GM19467 (cell line): ENCODE measurements around the gene ABR.
"Not testable (repeated sequence)": the region's sequence is repeated elsewhere in the genome, so short reads cannot be mapped to it uniquely, and the experiment has no call there.

Source experiments
- ATAC-seq: cut with Tn5 transposase; IDR thresholded peaks from one replicate; pipeline ENCODE4 v1.9.1; 2021; ENCODE audit warnings: mild to moderate bottlenecking, moderate library complexity; ENCODE audit not compliant: unreplicated experiment

ABR gene

GRCh38 chr17:1097972-1098744, 81.6 kb downstream of the ABR start:
- not testable (repeated sequence) for ATAC-seq

DNA sequence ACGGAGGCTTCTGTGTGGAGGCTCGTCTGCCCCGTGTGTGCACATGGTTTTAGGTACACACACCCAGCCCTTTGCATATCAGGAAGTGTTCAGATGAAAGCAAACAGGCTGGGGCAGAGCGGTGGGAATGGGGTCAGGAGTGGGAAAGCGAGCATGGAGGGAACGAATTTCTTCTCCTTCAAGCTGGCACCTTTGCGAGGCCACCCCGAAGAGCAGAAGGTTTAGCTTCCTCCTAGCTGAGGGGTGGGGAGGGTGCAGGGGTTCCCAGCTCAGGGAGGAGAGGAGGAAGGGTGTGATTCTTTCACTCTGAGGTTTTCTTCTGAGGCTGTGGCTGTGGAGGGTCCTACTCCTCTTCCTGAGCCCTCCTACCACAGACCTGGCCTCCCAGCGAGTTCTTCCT, 83.6 kb downstream of the ABR start:
- no peak for ATAC-seq

DNA sequence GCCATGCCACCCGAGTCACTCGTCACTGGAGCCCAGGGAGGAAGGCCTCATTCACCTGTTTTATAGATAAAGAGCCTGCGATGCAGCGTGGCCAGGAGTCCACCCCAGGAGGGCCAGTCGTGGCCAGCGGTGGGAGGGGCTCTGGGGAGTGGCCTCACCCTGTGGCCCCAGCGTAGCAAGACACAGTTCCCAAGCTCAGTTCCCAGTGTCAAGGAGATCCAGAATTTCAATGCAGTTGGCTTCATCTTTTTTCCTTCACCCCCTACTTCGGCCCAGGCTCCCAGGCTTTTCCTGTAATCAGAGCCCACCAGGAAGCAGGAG, 84.0 kb downstream of the ABR start:
- ATAC-seq, result no peak

GRCh38 chr17:1095090-1095852, 84.5 kb downstream of the ABR start:
- ATAC-seq, result no peak

DNA sequence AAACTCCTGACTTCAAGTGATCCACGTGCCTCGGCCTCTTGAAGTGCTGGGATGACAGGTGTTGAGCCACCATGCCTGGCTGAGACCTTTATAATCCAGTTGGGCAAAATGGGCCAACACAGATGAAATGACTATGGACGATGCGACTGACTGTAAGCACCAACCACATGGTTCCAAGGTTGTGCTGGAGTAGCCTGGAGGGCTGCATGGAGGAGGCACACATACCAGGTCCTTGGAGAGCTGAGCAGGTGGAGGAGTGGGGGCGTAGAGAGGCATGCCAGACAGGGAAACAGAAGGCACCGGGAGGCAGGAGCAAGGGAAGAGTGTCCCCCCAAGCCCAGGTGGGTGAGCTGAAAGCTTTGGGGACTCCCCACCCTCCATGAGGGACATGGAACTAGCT, 85.2 kb downstream of the ABR start:
- no peak for ATAC-seq

DNA sequence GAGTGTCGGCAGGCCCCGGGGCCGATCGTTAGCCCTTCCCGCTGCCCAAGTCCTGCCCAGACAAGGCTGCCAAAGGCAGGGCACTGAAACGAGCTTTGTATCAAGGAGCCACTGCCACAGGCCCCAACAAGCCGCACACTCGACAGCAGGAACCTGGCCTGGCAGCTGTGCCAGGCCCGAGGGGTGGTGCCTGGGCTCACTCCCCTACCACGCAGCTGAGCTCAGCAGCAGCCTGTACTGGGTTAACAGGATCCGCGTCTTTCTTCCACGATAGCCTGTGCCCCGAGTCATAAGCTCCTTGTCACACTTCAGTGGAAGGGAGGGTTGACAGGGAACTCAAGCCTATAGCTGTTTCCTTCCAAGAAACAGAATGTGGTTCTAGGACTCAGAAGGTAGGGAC, 87.9 kb downstream of the ABR start:
- no peak for ATAC-seq

GRCh38 chr17:1091190-1091534, 88.6 kb downstream of the ABR start:
- ATAC-seq, result no peak

DNA sequence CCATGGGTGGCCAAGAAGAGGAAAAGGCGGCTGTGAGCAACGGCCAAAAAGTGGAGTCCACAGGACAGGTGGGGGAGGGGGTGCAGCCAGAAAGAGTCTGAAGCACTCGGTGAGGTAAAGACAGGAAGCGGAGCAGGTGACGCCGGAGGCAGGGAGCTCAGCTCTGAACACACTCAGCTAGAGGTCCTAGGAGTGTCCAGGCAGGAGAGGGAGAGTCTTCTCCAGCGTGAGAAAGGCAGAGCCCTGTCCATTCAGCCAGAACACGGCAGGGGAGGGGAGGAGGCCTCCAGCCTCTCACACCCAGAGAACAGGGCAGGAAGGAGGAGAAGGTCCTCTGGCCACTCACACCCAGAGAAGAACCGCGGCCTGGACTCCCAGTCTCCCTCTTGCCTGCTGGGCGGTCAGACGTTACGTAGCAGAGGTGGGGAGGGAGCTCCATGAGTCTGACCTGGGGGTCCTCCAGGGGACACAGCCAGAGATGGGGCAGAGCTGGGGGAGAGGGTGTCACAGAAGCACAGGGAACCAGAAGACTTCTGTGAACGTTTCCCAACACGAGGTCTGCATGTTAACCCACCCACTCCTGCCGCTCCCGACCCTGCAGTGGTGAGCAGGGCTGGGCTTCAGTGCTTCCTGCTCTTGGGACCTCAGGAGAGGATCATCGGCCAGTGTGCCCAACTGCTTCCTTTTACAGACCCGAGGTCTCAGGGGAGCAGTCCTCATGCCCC, 89.2 kb downstream of the ABR start:
- ATAC-seq, result no peak

DNA sequence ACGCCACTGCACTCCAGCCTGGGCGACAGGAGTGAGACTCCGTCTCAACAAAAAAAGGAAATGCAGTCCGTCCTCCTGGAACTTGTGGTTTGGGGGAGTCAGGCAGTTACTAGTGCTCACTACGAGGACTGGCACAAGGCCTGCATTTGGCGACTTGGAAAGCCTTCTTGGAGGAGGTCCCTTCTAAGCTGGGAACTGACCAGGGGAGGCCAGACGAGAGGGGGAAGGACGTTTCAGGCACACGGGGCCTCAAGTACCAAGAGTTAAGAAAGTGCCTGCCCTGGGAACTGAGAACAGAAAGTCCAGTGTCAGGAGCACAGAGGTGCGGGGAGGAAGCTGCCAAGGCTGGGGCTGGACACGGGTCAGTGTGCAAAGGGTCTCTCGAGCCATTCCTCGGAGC, 89.9 kb downstream of the ABR start:
- no peak for ATAC-seq

- no peak for ATAC-seq
These were observed 92.2 kb downstream of the ABR start for GRCh38 chr17:1087381-1088241.

- ATAC-seq, result no peak
These were observed 96.2 kb downstream of the ABR start for GRCh38 chr17:1083451-1084187.

DNA sequence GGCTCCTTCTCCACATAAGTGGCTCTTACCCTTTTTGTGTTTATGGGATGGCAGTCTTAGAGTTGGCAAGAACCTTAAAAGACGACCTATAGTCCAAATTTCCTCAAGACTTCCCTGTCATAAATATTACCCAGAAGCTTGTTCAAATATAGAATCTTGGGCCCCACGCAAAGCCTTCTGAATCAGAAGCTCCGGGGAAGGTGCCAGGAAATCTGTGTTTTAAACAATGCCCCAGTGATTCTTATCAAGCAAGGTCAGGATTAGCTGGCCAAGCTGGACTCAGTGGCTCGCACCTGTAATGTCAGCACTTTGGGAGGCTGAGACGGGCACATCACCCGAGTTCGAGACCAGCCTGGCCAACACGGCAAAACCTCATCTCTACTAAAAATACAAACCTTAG, 97.2 kb downstream of the ABR start:
- ATAC-seq, result no peak

- ATAC-seq, result no peak
These were observed 100.8 kb downstream of the ABR start for GRCh38 chr17:1078831-1079561.

DNA sequence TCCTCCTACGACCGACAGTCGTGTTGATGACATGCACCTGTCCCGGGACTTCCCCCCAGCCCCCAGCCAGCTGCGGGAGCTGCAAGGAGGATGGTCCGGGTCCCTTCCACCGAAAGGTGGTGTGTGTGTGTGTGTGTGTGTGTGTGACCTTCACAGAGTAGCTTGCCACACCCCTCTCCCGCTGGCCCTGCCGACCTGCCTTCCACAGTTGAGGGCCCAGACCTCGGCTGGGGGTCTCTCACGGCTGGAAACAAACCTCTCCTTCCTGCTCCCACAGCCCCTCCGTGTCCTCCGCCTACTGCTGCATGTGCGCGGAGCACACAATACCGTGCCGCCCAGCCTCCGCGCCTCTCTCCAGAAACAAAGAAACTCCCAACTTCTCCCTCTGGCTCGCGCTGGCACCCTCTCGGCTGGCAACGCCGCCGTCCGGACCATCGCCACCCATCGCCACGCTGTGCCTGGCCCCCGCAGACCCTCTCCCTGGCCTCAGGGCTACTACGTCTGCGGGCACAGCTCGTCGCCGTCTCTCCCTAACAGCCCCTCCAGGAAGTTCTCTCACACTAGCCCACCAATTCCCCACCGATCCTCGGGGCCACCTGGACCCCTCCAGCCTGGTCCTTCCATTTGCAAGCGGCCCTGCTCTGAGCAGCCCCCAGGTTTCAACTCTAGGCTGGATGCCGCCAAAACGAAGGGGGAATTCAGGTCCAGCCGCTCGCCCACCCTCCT, 101.6 kb downstream of the ABR start:
- ATAC-seq, result no peak

GRCh38 chr17:1077581-1077985, 102.2 kb downstream of the ABR start:
- ATAC-seq, result no peak

GRCh38 chr17:1076982-1077302, 102.8 kb downstream of the ABR start:
- no peak for ATAC-seq

DNA sequence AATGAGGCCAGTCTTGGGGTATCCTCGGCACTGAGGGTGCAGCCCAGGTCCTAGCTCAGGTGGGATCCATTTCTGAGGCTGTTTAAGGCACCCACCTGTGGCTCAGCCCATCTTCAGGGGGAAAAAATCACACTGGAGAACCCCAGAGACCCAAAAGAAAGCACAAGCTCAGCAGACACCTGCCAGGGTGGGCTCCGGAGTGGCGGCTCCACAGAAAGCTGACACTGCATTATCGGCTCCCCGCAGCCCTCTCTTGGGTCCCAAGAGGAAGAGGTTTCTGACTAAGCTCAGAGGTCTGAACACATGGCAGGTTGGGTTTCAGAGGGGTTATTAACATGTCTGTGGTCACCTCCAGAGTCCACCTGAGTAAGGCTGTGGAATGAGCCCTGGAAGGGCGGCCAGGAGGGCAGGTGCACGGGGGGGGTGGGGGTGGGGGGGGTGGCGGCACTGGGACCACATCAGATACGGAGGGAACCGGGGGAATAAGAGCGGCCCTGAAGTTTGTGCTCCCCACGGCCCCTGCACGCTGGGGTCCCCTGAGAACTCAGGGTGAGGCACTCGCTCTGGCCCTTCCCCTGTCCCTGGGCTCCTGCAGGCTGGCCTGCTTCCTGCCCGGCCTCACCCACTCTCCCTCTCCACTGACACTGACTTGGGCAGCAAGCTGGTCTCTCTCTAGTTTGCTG, 103.3 kb downstream of the ABR start:
- ATAC-seq, result no peak

DNA sequence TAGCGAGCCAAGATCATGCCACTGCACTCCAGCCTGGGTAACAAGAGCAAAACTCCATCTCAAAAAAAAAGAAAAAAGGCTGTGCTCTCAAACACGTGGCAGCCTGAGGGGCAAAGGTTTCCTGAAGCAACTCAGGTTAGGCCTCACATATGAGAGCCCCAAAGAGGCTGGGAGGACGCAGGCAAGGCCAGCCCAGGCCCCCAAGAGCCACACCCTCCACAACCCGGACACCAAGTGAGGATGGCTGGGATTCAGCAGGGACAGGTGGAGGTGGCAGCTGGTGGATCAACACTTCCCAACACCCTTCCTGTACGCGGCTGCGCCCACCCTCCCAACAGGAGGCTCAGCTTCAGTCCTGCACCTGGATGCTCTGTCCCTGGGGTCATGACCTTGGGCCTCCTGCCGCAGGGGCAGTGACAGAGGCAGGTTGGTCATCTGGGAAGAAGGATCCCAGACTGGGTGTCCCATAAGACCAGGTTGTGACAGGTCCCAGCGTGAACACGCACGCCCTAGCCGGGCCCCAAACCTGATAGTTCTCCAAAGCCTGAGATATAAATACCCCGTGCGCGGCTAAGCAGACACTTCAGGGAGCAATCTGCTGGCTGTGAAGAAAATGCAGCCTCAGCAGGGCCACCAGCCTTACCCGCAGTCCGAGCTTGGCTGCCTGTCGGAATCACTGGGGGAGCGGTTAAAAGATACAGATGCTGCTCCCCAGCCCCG, 104.7 kb downstream of the ABR start:
- ATAC-seq, result no peak
